Fibroblast of lung (primary cell): ENCODE measurements around the gene SRPX.

Experiments
- CTCF ChIP-seq, 2 donors: IDR thresholded peaks in 1 of 2; conservative IDR thresholded peaks in 1 of 2; 1 replicate in 1 of 2; 2 replicates in 1 of 2; pipeline ENCODE4 v1.5.1; 2011 to 2012; ENCODE audit warnings: low read length in 2 of 2, control low read depth in 1 of 2, inconsistent platforms in 1 of 2, low read depth in 1 of 2, mild to moderate bottlenecking in 1 of 2
- EZH2 ChIP-seq: IDR thresholded peaks from 2 replicates; pipeline ENCODE4 v1.5.1; 2012; ENCODE audit warnings: low read length, control low read depth, mild to moderate bottlenecking; ENCODE audit errors: missing control alignments

GRCh38 chrX:38260231-38260630 is 39.6 kb upstream of the SRPX start:
- TF ChIP-seq CTCF (conservative IDR thresholded peaks at IDR 0.05 in 1 of 2, IDR thresholded peaks at IDR 0.05 in 1 of 2; ENCODE audit: low read depth in 1 of 2, low read length in 2 of 2), result peak; percentile 10 to 43
- TF ChIP-seq EZH2, result no peak
